ENCODE results near the gene NAAA. TPM values are rescaled to one million over a fixed set of nuclear protein-coding genes. Genes with fewer than 3 reads are reported as not detected.

Gene NAAA
- polyA plus RNA-seq, 3 donors, result 13.6 to 19.4 (median 15.5) TPM

DNA sequence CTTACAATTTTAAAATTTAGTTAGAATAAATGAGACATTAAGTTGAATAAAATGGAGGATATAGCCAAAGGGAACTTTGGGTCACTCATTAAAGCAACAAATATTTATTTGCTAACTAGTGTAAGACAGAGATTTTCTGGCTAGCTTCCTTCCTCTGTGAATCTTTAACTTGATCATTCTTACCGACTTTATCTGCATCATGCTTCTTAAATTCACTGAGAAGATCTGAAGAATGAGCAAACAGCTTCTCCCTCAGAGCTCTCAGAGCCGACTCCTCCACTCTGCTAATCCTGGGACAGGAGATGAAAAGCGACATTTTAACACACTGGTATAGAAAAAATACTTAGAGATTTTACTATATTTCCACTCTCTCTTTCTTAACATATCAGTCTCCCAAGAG is 73.7 kb downstream of the NAAA start:
- no peak for DNase-seq (ENCODE audit: low read depth in 3 of 3, low spot score in 2 of 3)

Other genes with a start within 250 kb of the NAAA start
- 10 to 100 TPM; 84.2 to 91.1 (median 85.6) TPM for gene USO1, start 216.4 kb downstream of the NAAA start, polyA plus RNA-seq (ENCODE audit: insufficient read length in 3 of 3)
- gene PPEF2, start 38.6 kb downstream of the NAAA start, polyA plus RNA-seq (ENCODE audit: insufficient read length in 3 of 3), result under 1 TPM in 2 of 3 donors, not detected in 1; 0.04 to 0.06 TPM
- 10 to 100 TPM; 46.7 to 54.7 (median 51.1) TPM for gene SDAD1, start 49.9 kb upstream of the NAAA start, polyA plus RNA-seq (ENCODE audit: insufficient read length in 3 of 3)
- under 1 TPM; 0.06 to 0.13 (median 0.12) TPM for gene CXCL9, start 66.5 kb upstream of the NAAA start, polyA plus RNA-seq (ENCODE audit: insufficient read length in 3 of 3)
- gene CXCL10, start 82.5 kb upstream of the NAAA start, polyA plus RNA-seq (ENCODE audit: insufficient read length in 3 of 3), result 1 to 10 TPM; 5.2 to 7.0 (median 5.4) TPM
- under 1 TPM; 0.32 to 0.44 (median 0.42) TPM for gene CXCL11, start 95.1 kb upstream of the NAAA start, polyA plus RNA-seq (ENCODE audit: insufficient read length in 3 of 3)
- under 1 TPM; 0.28 to 0.60 (median 0.40) TPM for gene ART3, start 133.7 kb upstream of the NAAA start, polyA plus RNA-seq (ENCODE audit: insufficient read length in 3 of 3)
- 10 to 100 TPM; 76.1 to 84.8 (median 81.8) TPM for gene NUP54, start 207.4 kb upstream of the NAAA start, polyA plus RNA-seq (ENCODE audit: insufficient read length in 3 of 3)